Measurements from ENCODE around the gene RFC4. TPM values are rescaled to one million over a fixed set of nuclear protein-coding genes. Genes with fewer than 3 reads are reported as not detected.

RFC4 gene
- total and polyA plus RNA-seq, 2 donors (not counting 3 experiments of a cell fraction or from before 2014, with no cell fraction given), result 6.2 to 33.7 TPM

DNA sequence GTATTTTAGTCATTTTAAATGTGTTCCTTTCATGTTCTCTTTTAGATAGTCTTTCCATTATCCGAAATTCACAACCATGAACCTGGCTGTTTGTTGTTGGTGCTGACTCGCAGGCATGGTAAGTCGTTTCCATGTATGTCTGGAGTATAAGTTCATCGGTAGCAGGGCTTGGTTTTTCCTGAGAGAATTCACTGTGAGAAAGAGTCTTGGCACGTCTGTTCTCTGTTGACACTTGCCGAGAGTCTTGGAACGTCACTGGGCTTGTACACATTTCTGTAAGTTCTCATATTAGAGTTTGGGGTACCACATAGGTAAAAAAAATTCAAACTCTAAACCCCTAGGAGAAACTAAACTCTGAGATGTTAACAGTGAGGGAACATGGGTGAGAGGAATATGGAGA lies 52.3 kb downstream of the RFC4 start:
- Histone ChIP-seq H3K79me2 (ENCODE audit: control insufficient read depth, insufficient read depth, low read length) (no peaks in the 10 kb centered on the region), H3K9ac (replicated peaks; ENCODE audit: extremely low read depth, insufficient read depth, low read length) (no peak overlapping the region), H3K4me3 (replicated peaks in 1 of 3; ENCODE audit: insufficient read depth in 1 of 3, low read depth in 1 of 3, low read length in 3 of 3) (no peak overlapping the region), H3K9me1 (replicated peaks; ENCODE audit: control insufficient read depth, extremely low read depth, insufficient read depth, low read length) (no peaks in the 10 kb centered on the region), H2AFZ (ENCODE audit: low read depth, low read length) (no peak overlapping the region), H3K27ac (ENCODE audit: insufficient read depth, low read depth, low read length) (no peak overlapping the region), H3K9me3 (replicated peaks; ENCODE audit: control insufficient read depth, insufficient read depth, low read length) (no peaks in the 10 kb centered on the region), H3K4me2 (ENCODE audit: insufficient read depth, low read length) (no peak overlapping the region), H4K20me1 (replicated peaks; ENCODE audit: control insufficient read depth, extremely low read depth, insufficient read depth, low read length) (no peaks in the 10 kb centered on the region), H3K4me1 (ENCODE audit: control insufficient read depth, extremely low read depth, insufficient read depth, low read length) (peaks cover 4% of the 10 kb centered on the region), H3K36me3 (ENCODE audit: control insufficient read depth in 2 of 2, extremely low read depth in 1 of 2, insufficient read depth in 2 of 2, low read length in 2 of 2) (no peaks in the 10 kb centered on the region), H3K27me3 (ENCODE audit: control insufficient read depth in 2 of 2, insufficient read depth in 2 of 2, low read length in 2 of 2) (no peaks in the 10 kb centered on the region)
- FAIRE-seq (no peak), DNase-seq (ENCODE audit: low read depth, low spot score) (no peak)
- no TSS peak for BruUV-seq (replicated peaks)
- POLR2A ChIA-PET, result no interaction called here
- intact Hi-C loops (cut with micrococcal nuclease), result no loop called here
- no peak for TF ChIP-seq POLR2A (IDR thresholded peaks at IDR 0.05; ENCODE audit: low read depth, low read length)
- TF ChIP-seq FOS (IDR thresholded peaks at IDR 0.05; ENCODE audit: borderline replicate concordance, insufficient read depth, low read length), result no peak
- TF ChIP-seq POLR2AphosphoS5 (IDR thresholded peaks at IDR 0.05; ENCODE audit: insufficient read depth, low read depth, low read length), result no peak
- no peak for TF ChIP-seq MYC (IDR thresholded peaks at IDR 0.05; ENCODE audit: low read depth, low read length)
- TF ChIP-seq GATA2 (IDR thresholded peaks at IDR 0.05; ENCODE audit: insufficient read depth, insufficient read length, low read depth, low read length), result no peak
- TF ChIP-seq, protein P1, sequence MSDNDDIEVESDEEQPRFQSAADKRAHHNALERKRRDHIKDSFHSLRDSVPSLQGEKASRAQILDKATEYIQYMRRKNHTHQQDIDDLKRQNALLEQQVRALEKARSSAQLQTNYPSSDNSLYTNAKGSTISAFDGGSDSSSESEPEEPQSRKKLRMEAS (IDR thresholded peaks at IDR 0.05; ENCODE audit: insufficient read depth, insufficient read length), result no peak
- TF ChIP-seq EZH2 (IDR thresholded peaks at IDR 0.05; ENCODE audit: borderline replicate concordance, low read depth, low read length, severe bottlenecking), result no peak
- TF ChIP-seq JUN (IDR thresholded peaks at IDR 0.05; ENCODE audit: borderline replicate concordance, insufficient read depth, insufficient read length, low read depth), result no peak
- TF ChIP-seq, protein P2, sequence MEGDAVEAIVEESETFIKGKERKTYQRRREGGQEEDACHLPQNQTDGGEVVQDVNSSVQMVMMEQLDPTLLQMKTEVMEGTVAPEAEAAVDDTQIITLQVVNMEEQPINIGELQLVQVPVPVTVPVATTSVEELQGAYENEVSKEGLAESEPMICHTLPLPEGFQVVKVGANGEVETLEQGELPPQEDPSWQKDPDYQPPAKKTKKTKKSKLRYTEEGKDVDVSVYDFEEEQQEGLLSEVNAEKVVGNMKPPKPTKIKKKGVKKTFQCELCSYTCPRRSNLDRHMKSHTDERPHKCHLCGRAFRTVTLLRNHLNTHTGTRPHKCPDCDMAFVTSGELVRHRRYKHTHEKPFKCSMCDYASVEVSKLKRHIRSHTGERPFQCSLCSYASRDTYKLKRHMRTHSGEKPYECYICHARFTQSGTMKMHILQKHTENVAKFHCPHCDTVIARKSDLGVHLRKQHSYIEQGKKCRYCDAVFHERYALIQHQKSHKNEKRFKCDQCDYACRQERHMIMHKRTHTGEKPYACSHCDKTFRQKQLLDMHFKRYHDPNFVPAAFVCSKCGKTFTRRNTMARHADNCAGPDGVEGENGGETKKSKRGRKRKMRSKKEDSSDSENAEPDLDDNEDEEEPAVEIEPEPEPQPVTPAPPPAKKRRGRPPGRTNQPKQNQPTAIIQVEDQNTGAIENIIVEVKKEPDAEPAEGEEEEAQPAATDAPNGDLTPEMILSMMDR (IDR thresholded peaks at IDR 0.05; ENCODE audit: extremely low read depth in 1 of 2, insufficient read depth in 1 of 2, low read depth in 1 of 2, low read length in 2 of 2), result no peak
- dilution Hi-C loops (cut with MboI; ENCODE audit: extremely low pct_ligation_motif_present, low sequenced_read_pairs), result no loop called here
- CTCF ChIA-PET, result interaction anchor here (1.4 kb wide), 1 partner anchor 31 kb away, joined by 3 read pairs; no protein-coding TSS in a partner anchor

Measured in endothelial cell of umbilical vein (primary cell).